Thyroid gland (tissue), 4 donors: Measurements from ENCODE around the gene SHANK2. TPM values are rescaled to one million over a fixed set of nuclear protein-coding genes. Genes with fewer than 3 reads are reported as not detected.

ENCODE experiments used
- DNase-seq, 2 donors: peaks; one replicate each; pipeline ENCODE4 v3.0.0-alpha.2; 2019
- H3K27ac ChIP-seq, 3 donors: fragments of 200-600 bp; sonication (generic); 1 replicate in 2 of 3; 2 replicates in 1 of 3; pipeline ENCODE4 v1.5.1; 2016 to 2019; ENCODE audit warnings: mild to moderate bottlenecking in 1 of 3, moderate library complexity in 1 of 3
- H3K27me3 ChIP-seq: fragments of 200-600 bp; sonication (generic); one replicate; pipeline ENCODE4 v1.5.1; 2019
- H3K36me3 ChIP-seq, 2 donors: fragments of 200-600 bp; sonication (generic); one replicate each; pipeline ENCODE4 v1.5.1; 2016 to 2019
- H3K4me1 ChIP-seq, 2 donors: fragments of 200-600 bp; sonication (generic); one replicate each; pipeline ENCODE4 v1.5.1; 2017 to 2019
- H3K4me3 ChIP-seq, 3 donors: fragments of 200-600 bp; sonication (generic); replicated peaks in 1 of 3; 1 replicate in 2 of 3; 2 replicates in 1 of 3; pipeline ENCODE4 v1.5.1; 2016; ENCODE audit warnings: mild to moderate bottlenecking in 1 of 3
- H3K9me3 ChIP-seq: fragments of 200-600 bp; sonication (generic); one replicate; pipeline ENCODE4 v1.5.1; 2017
- POLR2A ChIP-seq, 2 donors: fragments of 450-650 bp; IDR thresholded peaks; one replicate each; pipeline ENCODE4 v1.6.1; 2017; ENCODE audit warnings: antibody characterized with exemption in 2 of 2, mild to moderate bottlenecking in 2 of 2, moderate library complexity in 1 of 2
- WGBS, 2 donors: methylation state at CpG; one replicate each; pipeline ENCODE4 v1.1.5; 2017; 5-methylcytosine and 5-hydroxymethylcytosine counted together
- intact Hi-C: fragments of 100-400 bp; cut with DNase I; formaldehyde crosslinking; loops from one replicate; pipeline ENCODE4 v1.15.1; 2023
- total RNA-seq, 4 donors: library from RNA; depleted of rRNA; stranded (reverse); fragments of >200 nt; gene quantifications; one replicate each; pipeline ENCODE4 v1.2.3, GENCODE V29; 2016
- TF ChIP-seq, protein P1 (sequence below), 6 experiments: fragments of 200-600 bp in 3 of 6; fragments of 450-650 bp in 3 of 6; sonication (generic) in 3 of 6; IDR thresholded peaks; one replicate each; pipeline ENCODE4 v1.5.1; 2016 to 2019; ENCODE audit warnings: antibody characterized with exemption in 6 of 6, mild to moderate bottlenecking in 2 of 6, inconsistent platforms in 1 of 6, moderate library complexity in 1 of 6

The SHANK2 gene
- total RNA-seq, 4 donors from 2014 or later = 55.6 to 126 (median 90.8) TPM

DNA sequence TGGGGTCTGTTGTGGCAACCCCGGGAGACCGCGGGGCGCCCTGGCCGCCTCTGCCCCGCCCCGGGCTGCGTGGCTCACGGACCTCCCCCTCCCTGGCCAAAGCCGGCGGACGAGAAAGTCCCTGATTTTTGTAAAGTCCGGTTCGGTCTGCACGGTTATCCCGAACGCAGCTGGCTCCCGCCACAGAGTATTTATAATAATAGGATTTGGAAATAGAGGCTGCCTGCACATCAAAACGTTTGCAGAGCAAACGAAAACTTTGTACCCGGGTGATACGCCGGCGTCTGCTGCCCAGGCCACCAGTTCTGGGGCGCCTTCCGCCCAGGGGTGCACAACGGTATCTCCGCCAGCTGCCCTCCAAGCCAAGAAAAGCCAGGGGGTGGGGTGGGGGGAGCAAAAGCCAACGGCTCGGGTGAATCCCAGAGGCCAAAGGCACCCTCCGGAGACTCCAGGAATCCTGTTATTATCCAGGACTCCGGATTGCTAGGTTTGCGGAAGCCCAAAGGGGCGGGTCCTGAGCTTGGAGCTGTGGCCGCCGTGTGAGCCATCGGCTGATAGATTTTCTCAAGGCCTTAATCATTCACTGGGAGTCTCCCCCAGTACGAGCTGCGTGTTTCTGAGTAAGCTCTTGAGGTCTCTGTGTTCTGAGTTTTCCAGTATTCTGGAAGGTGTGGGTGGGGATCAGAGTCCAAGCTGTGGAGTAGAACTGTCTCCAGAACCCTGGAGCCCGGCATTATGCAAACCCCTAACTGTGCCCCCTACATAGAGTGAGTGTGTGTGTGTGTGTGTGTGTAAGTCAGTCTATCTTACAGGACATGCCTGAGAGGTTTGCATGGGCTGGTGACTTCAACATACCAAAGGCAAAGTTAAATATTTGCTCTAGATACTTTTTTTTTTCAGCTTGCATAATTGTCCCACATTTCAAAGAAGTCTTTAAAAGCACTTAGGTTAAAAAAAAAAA lies 673 bp upstream of the SHANK2 start:
- H3K4me3 ChIP-seq = peak overlapping the region in 2 of 3 donors; percentile 37 to 56
- WGBS, 2 donors = 1 to 3% methylated on average over 21 to 24 of the region's 40 CpGs
- peak; percentile 66 to 72 for DNase-seq
- no peak for TF ChIP-seq POLR2A (IDR thresholded peaks at IDR 0.05)
- TF ChIP-seq, protein P1, sequence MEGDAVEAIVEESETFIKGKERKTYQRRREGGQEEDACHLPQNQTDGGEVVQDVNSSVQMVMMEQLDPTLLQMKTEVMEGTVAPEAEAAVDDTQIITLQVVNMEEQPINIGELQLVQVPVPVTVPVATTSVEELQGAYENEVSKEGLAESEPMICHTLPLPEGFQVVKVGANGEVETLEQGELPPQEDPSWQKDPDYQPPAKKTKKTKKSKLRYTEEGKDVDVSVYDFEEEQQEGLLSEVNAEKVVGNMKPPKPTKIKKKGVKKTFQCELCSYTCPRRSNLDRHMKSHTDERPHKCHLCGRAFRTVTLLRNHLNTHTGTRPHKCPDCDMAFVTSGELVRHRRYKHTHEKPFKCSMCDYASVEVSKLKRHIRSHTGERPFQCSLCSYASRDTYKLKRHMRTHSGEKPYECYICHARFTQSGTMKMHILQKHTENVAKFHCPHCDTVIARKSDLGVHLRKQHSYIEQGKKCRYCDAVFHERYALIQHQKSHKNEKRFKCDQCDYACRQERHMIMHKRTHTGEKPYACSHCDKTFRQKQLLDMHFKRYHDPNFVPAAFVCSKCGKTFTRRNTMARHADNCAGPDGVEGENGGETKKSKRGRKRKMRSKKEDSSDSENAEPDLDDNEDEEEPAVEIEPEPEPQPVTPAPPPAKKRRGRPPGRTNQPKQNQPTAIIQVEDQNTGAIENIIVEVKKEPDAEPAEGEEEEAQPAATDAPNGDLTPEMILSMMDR (IDR thresholded peaks at IDR 0.05) = no peak
- intact Hi-C loops = loop anchor here (5.0 kb wide), 1 partner anchor 111 kb away; no protein-coding TSS in a partner anchor
- no peaks in the 10 kb centered on the region for H3K36me3 ChIP-seq
- H3K9me3 ChIP-seq = no peaks in the 10 kb centered on the region
- H3K27ac ChIP-seq = peak overlapping the region; percentile 83 to 90 (median 85)
- H3K4me1 ChIP-seq = peaks cover 37 to 44% of the 10 kb centered on the region in 2 donors
- no peaks in the 10 kb centered on the region for H3K27me3 ChIP-seq

DNA sequence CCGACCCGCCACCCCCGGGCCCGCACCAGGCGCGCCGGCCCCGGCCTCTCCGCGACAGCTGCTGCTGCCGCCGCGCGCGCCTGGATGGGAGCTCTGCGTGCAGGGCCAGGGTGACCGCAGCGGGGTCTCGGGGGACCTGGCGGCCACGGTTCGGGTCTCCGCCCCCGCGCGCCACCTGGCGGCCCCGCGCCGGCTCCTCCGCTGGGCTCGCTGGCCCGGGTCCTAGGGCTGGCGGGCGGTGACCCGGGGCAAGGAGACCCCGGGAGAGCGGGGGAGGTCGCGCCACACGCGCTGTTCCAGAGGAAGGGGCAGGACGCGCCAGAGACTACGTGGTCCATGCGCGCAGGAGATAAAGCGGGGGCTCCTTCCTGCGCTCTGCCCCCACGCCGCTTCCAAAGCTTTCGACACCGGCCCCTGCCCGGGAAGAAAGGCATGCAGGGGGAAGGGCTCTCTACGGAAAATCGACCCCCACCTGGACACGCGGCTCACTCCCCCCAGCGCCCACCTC lies 562 bp downstream of the SHANK2 start:
- WGBS, 2 donors = 0% methylated on average over 1 of the region's 59 CpGs; no CpG with 5 or more reads in 1 of the 2 donors
- Histone ChIP-seq H3K4me3 (peak overlapping the region; percentile 18 to 79 (median 56)), H3K27me3 (no peaks in the 10 kb centered on the region), H3K4me1 (peaks cover 49 to 57% of the 10 kb centered on the region in 2 donors), H3K27ac (peak overlapping the region; percentile 84 to 90 (median 85)), H3K9me3 (no peaks in the 10 kb centered on the region), H3K36me3 (no peaks in the 10 kb centered on the region)
- TF ChIP-seq, protein P1 (IDR thresholded peaks at IDR 0.05) = peak; percentile 20 to 76 (median 58)
- peak in 1 of 2 donors; percentile 35 for TF ChIP-seq POLR2A (IDR thresholded peaks at IDR 0.05)
- intact Hi-C loops = loop anchor here (5.0 kb wide), 1 partner anchor 110 kb away; no protein-coding TSS in a partner anchor
- DNase-seq = peak; percentile 67 to 69

DNA sequence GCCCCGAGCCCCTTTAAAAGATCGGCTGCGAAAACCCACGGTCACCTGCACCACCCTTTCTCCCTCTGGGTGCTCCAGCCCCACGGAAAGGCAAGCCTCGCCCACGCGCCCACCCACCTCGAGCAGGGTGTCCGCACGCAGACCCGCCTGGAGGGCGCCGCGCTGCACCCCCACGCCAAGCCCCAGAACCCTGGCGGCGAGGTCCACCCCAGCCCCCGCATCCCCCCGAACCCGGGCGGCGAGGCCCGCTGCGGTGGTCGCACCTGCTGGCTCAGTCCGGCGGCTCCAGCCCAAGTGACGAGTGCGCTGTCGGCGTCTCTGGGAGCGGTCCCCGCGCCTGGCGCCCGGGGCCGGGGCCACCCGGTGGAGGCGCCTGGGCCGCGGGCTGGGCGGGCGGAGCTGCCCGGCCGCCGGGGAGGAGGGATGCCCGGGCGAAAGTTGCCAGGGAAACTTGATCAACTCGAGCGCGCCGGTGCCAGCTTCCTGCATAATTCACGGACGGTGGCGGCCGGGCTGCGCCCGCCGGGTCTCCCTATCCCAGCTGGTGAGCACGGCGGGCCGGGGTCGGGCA lies 1.1 kb downstream of the SHANK2 start:
- Histone ChIP-seq H3K36me3 (no peaks in the 10 kb centered on the region), H3K4me1 (peaks cover 55 to 63% of the 10 kb centered on the region in 2 donors), H3K4me3 (peak overlapping the region; percentile 18 to 56 (median 56)), H3K9me3 (no peaks in the 10 kb centered on the region), H3K27me3 (no peaks in the 10 kb centered on the region), H3K27ac (peak overlapping the region in 2 of 3 donors; percentile 28 to 90)
- peak; percentile 73 to 77 for DNase-seq
- TF ChIP-seq POLR2A (IDR thresholded peaks at IDR 0.05) = no peak
- TF ChIP-seq, protein P1 (IDR thresholded peaks at IDR 0.05) = no peak
- intact Hi-C loops = loop anchor here (5.0 kb wide), 1 partner anchor 109 kb away; no protein-coding TSS in a partner anchor
- 3 to 8% methylated on average over 7 to 16 of the region's 64 CpGs for WGBS, 2 donors

DNA sequence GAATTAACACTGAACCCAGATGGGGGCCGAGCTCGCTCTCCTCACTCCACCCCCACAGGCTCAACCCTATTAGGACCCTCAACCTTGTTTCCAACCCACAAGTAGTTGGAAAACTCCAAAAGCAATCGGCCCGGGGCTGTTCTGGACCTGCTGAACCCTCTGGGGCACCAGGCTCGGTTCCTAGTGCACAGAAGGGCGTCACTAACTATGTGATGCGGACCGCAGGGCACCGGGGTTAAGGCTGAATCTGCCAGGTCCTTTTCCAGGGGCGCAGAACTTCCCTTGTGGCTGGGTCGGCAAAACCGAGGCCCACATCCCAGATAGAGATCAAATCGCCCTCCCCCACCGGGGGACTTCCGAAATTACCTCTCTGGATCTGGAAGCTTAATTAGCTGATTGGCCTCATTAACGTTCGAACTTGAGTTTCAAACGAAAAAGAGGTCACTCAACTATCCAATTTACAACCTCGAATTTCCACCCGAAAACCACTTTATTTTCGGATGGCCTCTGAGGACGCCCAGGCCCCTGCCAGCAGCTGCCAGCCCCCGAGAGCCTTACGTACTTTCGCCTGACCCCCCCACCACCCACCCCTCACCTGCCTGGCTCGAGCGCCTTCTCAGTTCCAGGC lies 1.7 kb downstream of the SHANK2 start:
- Histone ChIP-seq H3K4me1 (peaks cover 55 to 68% of the 10 kb centered on the region in 2 donors), H3K9me3 (no peaks in the 10 kb centered on the region), H3K36me3 (no peaks in the 10 kb centered on the region), H3K4me3 (peak overlapping the region in 2 of 3 donors; percentile 56), H3K27me3 (no peaks in the 10 kb centered on the region), H3K27ac (peak overlapping the region in 1 of 3 donors; percentile 28)
- TF ChIP-seq, protein P1 (IDR thresholded peaks at IDR 0.05) = no peak
- TF ChIP-seq POLR2A (IDR thresholded peaks at IDR 0.05) = no peak
- intact Hi-C loops = loop anchor here (5.0 kb wide), 1 partner anchor 108 kb away; no protein-coding TSS in a partner anchor
- DNase-seq = no peak
- 48 to 49% methylated on average over 27 of the region's 27 CpGs for WGBS, 2 donors
